GDM1 (cell line): Measurements from ENCODE around the gene GABRE.
"Not testable (repeated sequence)": the region's sequence is repeated elsewhere in the genome, so short reads cannot be mapped to it uniquely, and the experiment has no call there.

Source experiments
- DNase-seq: peaks from one replicate; lab custom pipeline; 2025; lab: John Stamatoyannopoulos, UW

Gene GABRE

GRCh38 chrX:151970027-151970426 lies 4.4 kb downstream of the GABRE start:
- no peak for DNase-seq

- no peak for DNase-seq
Measured at GRCh38 chrX:151966236-151966635, 8.2 kb downstream of the GABRE start.

- no peak for DNase-seq
Measured at GRCh38 chrX:151962034-151962433, 12.4 kb downstream of the GABRE start.

- DNase-seq: no peak
Measured at GRCh38 chrX:151958101-151958500, 16.4 kb downstream of the GABRE start.

GRCh38 chrX:151954730-151955129 lies 19.7 kb downstream of the GABRE start:
- DNase-seq: no peak

- no peak for DNase-seq
Measured at GRCh38 chrX:151938172-151938571, 36.3 kb downstream of the GABRE start.

- no peak for DNase-seq
Measured at GRCh38 chrX:151935358-151935757, 39.1 kb downstream of the GABRE start.

GRCh38 chrX:151929126-151929525 lies 45.4 kb downstream of the GABRE start:
- DNase-seq: no peak

- no peak for DNase-seq
Measured at GRCh38 chrX:151923648-151924047, 50.8 kb downstream of the GABRE start.

- no peak for DNase-seq
Measured at GRCh38 chrX:151922692-151923091, 51.8 kb downstream of the GABRE start.

- no peak for DNase-seq
Measured at GRCh38 chrX:151921866-151922265, 52.6 kb downstream of the GABRE start.

- no peak for DNase-seq
Measured at GRCh38 chrX:151921292-151921691, 53.2 kb downstream of the GABRE start.

- no peak for DNase-seq
Measured at GRCh38 chrX:151920530-151920929, 53.9 kb downstream of the GABRE start.

- no peak for DNase-seq
Measured at GRCh38 chrX:151920101-151920500, 54.4 kb downstream of the GABRE start.

GRCh38 chrX:151919610-151920009 lies 54.9 kb downstream of the GABRE start:
- no peak for DNase-seq

GRCh38 chrX:151918736-151919135 lies 55.7 kb downstream of the GABRE start:
- not testable (repeated sequence) for DNase-seq

GRCh38 chrX:151912780-151913179 lies 61.7 kb downstream of the GABRE start, which contains the start of gene MAGEA4:
Gene MAGEA4 (plus strand): TSS chrX:151912889. CDS start chrX:151923665, 10,776 bp downstream.
- no peak for DNase-seq

- DNase-seq: no peak
Measured at GRCh38 chrX:151912221-151912620, 62.3 kb downstream of the GABRE start.

- DNase-seq: no peak
Measured at GRCh38 chrX:151904989-151905388, 69.5 kb downstream of the GABRE start.
